GM13977 (cell line): ENCODE results near the gene MAPK10.
A peak's percentile ranks its signal among the peaks of the same experiment; 100 is the strongest.
"Not testable (repeated sequence)": the region's sequence is repeated elsewhere in the genome, so short reads cannot be mapped to it uniquely, and the experiment has no call there.

ENCODE experiments used
- DNase-seq: peaks from one replicate; pipeline ENCODE4 v3.0.0; 2012; ENCODE audit warnings: low spot score
- CTCF ChIP-seq: IDR thresholded peaks from 2 replicates; pipeline ENCODE4 v1.5.1; 2012; ENCODE audit warnings: mild to moderate bottlenecking, control low read depth; ENCODE audit not compliant: insufficient read depth; ENCODE audit errors: extremely low read depth, missing control alignments
- in situ Hi-C: fragments of 300-500 bp; cut with MboI; formaldehyde crosslinking; loops from one replicate; pipeline ENCODE4 v1.12.0; 2022; ENCODE audit warnings: low sequenced_read_pairs, low pct_unique_long_range_greater_than_20kb, mixed read lengths, inconsistent platforms; ENCODE audit not compliant: unreplicated experiment

The MAPK10 gene

GRCh38 chr4:85968945-85969819 is 390.7 kb downstream of the MAPK10 start:
- DNase-seq, result peak; percentile 27
- in situ Hi-C loops, result no loop called here
- peak; percentile 48 for TF ChIP-seq CTCF

DNA sequence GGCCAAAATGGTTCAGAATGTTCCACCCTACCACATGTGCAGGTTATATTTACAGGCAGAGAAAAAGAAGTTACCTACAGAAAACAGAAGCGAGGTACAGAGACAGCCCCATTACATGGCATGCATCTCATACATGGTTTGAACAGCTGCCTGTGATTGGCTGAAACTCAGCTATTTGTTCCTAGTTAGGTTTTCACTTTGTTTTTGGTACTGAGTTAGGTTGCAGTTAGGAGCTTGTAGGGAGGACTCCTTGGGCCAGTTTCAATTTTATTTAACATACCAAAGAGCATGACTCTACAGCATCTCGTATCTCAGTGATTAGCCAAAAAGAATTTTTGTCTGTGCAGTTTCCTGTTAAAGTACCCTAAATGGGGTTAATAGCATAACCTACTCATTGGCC is 392.0 kb downstream of the MAPK10 start:
- in situ Hi-C loops, result no loop called here
- TF ChIP-seq CTCF, result no peak
- no peak for DNase-seq

- no peak for TF ChIP-seq CTCF
- in situ Hi-C loops, result no loop called here
- no peak for DNase-seq
Measured at GRCh38 chr4:85966373-85966772, 393.5 kb downstream of the MAPK10 start.

- TF ChIP-seq CTCF, result no peak
- in situ Hi-C loops, result no loop called here
- DNase-seq, result no peak
Measured at GRCh38 chr4:85965529-85965928, 394.3 kb downstream of the MAPK10 start.

DNA sequence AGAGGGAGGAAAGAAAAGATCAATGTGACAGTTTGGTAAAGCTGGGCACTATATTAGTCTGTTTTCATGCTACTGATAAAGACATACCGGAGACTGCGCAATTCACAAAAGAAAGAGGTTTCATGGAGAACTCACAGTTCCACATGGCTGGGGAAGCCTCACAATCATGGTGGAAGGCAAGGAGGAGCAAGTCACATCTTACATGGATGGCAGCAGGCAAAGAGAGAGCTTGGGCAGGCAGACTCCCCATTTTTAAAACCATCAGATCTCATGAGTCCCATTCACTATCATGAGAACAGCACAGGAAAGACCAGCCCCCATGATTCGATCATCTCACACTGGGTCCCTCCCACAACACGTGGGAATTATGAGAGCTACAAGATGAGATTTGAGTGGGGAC is 394.8 kb downstream of the MAPK10 start:
- DNase-seq, in situ Hi-C loops: not testable (repeated sequence)

GRCh38 chr4:85964298-85964697 is 395.6 kb downstream of the MAPK10 start:
- DNase-seq, result no peak
- no peak for TF ChIP-seq CTCF
- in situ Hi-C loops, result no loop called here

DNA sequence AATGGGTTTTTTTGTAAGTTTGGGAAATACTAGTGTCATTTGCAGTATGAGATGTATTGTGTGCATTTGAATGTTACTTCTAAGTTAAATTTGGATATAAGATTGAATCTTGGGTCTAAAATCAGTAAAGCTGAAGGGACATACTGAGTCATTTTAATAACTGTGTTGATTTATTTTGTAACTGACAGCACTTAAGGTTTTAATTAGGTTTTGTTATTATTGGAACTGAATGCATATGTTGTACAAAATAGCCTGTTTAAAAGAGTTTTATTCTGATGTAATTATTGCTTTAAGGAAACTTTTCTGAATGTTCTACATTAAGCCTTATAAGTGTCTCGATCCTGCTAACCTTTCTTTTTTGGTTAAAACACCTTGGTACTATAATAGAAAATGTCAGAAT is 396.6 kb downstream of the MAPK10 start:
- TF ChIP-seq CTCF, result no peak

More for the DNA sequence above, 396.6 kb downstream of the MAPK10 start:
- in situ Hi-C loops, result no loop called here
- no peak for DNase-seq
